Suppressor macrophage treated with lipopolysaccharide for 1 hour (primary cell): ENCODE results near the gene HOXC10.

ENCODE experiments used
- DNase-seq, 3 donors: peaks; one replicate each; pipeline ENCODE4 v3.0.0-alpha.2; 2020 to 2022

The HOXC10 gene

DNA sequence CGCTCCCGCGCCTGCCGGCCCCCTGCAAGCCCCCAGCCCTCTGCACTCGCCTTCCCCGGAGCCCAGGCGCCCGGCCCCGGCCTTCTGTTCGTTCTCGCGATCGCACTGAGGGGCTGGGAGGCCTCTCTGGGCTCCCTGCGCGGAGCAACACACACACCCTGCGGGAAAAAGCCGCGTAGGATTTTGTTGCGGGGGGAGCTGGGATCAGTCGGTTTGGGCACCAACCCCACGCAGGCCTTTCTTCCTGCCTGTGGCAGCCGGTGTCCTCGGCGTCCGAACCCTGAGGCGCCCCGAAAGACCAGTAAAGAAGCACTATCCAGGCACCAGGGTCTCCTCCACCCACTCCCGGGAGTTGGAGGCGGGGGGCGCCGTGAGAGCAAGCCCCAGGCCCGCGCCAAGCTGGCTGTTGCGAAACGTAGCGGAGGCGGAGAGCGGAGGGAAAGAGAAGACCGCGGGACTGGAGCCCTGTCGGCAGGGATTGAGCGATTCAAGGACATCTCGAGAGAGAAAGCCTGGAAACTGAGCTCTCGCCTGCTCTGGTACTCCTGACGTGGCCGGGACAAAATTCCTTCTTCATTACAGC, 46.0 kb downstream of the HOXC10 start:
- no peak for DNase-seq

DNA sequence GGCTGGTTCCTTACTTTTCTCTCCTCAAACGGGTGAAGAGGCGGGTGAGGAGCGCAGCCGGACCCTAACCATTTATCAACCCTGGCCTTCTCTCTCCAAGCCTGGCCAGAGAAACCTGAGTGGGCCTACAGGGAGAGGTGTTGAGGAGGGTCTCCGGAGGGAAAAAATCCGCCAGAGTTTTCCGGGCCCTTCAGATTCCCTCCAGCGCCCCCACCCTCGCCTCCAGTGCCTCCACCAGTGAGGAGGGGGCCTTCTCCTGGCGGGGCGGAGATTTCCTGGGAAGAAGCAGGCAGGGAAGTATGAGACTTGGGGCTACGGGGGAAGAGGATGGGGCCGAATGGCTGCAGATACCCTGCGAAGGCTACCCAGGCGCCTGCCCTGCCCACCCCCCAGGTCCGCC, 46.5 kb downstream of the HOXC10 start:
- no peak for DNase-seq

DNA sequence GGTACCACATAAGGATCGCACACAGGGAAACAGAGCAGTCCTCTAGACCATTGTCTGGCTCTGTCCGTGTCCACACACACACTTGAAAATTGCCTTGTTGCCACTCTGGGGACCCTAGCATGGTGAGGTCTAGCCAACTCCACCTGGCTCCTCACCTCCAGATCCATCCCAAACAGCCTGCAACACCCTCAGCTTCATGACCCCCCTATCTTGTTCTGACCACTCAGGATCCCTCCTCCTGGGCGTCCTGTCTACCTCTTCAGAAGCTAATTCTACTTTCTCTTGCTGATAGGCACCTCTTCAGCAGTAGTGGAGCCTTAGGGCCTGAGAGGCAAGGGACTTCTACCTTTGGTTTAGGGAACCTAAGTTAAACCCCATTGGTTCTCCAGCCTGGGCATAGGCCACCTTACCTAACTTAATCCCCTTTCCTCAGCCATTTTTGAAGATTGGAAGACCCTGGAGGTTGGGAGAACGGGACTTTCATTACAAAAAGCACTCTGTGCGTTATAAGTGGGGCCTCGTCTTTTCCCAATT, 47.2 kb downstream of the HOXC10 start:
- DNase-seq = no peak

DNA sequence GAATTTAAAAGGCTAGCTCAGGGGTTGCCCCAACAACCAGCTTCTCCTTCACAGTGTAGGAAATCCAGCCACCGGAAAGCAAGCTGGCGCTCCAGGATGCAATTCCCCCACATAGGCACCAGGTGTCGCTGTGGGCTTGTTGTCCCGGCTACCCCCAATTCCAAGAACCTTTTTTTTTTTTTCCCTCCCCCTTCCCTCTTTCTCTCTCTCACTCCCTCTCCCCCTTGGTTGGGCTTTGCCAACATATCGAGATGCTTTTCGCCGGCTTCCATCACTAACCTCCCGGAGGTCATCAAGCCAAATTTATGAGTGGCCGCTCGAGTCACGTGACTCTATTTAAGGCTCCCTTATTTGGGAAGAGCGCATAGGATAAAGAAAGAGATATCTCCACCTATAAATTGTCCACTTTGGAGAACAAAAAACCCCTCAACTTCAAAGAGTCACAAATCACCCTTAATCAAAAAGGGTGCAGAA, 47.7 kb downstream of the HOXC10 start, which contains the start of gene HOXC5:
Gene HOXC5, plus strand, starts transcription at position 424 of the 474 bp plus-strand sequence. CDS start 73 bp downstream, outside the sequence.
- peak; percentile 67 to 75 (median 68) for DNase-seq

DNA sequence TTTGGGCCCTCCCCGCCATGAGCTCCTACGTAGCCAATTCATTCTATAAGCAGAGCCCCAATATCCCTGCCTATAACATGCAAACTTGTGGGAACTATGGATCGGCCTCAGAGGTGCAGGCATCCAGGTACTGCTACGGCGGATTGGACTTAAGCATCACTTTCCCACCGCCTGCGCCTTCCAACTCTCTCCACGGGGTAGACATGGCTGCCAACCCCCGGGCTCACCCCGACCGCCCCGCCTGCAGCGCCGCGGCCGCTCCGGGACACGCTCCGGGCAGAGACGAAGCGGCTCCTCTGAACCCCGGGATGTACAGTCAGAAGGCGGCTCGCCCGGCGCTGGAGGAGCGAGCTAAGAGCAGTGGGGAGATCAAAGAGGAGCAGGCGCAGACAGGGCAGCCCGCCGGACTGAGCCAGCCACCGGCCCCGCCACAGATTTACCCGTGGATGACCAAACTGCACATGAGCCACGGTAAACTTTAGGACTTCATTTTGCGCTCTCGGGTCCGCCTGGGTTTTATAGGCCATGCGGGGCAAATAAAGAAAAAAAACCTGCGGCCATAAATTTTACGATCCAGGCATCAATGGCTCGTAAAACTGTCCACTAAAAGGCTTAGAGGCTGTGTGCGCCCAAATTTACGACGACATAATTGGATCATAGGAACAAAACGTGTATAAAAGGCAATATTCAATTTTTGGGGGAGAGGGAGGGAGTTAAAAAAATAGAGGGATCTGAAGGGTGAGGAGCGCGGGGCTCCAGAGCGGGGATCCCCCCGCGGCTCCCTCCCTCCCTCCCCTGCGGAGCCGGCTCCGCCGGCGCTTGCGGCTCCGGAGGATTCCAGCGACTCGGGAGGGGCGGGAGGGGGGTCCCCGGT, 48.4 kb downstream of the HOXC10 start:
- DNase-seq = no peak

DNA sequence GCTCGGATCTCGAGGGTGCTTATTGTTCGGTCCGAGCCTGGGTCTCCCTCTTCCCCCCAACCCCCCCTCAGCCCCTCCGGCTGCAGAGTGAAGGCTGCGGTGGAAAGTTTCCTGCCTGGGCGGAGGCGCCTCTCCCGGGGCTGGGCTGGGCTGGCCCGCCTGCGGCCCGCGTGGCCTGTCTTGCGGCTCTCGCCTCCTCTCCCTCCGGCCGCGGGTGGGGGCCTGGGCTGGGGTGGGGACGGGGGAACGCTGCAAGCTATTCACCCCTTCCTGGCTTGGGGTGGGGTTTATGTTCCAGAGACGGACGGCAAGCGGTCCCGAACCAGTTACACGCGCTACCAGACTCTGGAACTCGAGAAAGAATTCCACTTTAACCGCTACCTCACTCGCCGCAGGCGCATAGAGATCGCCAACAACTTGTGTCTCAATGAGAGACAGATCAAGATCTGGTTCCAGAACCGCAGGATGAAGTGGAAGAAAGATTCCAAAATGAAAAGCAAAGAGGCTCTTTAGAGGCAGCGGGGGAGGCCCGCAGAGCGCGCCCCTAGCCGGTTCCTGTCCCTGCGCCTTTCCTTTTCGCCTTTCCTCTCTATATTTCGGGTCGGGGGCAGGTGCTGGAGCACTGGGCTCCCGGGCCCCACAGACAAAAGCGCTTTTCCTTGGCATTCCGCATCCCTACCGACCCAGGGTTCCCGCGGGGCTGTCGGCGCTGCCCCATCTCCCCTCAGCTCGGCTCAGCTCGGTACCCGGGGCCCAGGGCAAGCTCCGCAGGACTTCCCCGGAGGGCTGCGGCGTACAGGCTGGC, 49.2 kb downstream of the HOXC10 start:
- DNase-seq = no peak

DNA sequence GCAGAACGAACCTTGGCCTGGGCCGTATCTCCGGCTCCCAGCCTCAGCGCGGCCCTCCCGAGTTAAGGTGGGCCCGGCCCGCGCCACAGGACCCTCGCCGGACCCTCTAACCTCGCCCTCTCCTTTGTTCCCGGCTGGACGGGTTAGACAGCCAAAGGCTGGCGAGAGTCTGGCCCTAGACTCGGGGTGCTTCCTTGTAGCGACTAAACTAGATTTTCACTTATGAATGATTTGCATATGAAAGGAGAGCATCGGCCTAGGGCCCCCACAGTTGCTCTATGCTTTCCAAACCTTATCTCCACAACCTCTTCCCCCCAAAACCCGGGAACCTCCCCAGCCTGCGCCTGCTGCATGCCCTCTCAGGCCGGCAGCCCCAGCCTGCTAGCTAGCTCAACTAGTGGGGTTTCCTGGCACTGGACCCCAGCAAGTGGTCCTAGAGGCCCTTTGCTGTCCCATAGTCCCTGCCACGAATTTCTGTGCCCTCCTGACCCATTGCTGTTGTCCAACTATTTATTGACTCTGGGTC, 49.9 kb downstream of the HOXC10 start:
- no peak for DNase-seq

DNA sequence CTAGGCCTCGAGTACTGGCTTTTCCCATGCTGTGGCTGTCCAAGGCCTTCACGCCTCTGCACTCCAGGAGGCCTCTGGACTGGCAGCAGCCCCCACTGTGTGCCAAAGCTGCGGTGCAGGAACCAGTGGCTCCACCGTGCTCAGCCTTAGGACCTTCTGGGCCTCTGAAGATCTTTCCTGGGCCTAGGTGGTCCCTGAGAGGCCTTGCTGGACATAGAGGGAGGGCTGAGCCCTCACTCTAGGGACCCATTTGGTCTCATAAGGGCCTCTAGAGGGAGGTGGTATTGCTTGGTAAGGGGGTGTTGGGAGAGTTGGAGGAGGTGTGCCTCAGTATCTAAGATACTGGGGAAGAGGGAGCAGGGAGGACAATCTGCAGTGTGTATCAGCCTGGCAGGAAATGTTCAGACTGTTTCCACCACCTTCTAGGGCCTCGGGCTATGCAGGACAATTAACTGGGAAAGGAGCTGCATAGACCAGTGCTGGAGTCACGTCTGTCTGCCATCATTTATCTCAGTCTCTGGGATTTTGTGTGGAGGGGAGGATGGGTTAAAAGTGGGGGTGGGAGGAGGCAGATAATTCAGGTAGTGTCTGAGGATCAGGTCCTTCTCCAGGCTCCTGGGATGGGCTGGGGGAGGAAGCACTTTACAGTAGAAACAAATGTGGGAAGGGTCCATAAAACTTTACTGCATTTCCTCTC, 50.8 kb downstream of the HOXC10 start:
- no peak for DNase-seq

DNA sequence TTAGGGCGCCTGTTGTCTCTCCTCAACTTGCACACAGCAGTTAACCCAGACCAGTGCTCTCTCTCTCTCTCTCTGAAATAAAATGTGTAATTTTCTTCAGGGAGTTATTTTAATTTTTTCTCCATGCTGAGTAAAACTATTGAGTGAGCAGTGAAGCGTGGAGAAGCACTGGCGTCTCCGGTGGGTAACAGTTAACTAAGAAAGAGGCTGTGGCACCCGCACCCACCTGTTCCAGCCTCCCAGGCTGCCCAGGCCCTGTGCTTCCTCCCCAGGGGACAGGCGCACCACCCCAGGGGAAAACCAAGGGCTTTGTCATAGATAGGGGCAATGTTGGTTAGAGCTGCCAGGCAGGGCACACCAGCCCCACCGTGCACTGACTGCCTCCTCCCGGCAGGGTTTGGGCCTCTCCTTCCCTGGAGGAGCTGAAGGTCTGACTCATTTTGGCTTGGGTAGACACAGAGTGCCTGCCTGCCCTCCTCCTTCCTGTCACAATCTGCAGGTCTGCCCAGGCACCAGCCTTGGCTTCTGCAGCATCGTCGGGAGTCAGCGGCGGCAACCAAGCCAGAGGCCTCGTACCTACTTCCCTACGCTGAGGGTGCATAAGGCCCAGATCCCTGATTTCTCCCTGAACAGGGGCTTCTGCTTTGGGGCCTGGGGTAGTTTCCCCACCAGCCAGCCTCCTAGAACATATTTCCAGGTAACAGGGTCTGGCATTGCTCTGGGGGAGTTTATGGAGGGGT, 51.8 kb downstream of the HOXC10 start:
- no peak for DNase-seq

DNA sequence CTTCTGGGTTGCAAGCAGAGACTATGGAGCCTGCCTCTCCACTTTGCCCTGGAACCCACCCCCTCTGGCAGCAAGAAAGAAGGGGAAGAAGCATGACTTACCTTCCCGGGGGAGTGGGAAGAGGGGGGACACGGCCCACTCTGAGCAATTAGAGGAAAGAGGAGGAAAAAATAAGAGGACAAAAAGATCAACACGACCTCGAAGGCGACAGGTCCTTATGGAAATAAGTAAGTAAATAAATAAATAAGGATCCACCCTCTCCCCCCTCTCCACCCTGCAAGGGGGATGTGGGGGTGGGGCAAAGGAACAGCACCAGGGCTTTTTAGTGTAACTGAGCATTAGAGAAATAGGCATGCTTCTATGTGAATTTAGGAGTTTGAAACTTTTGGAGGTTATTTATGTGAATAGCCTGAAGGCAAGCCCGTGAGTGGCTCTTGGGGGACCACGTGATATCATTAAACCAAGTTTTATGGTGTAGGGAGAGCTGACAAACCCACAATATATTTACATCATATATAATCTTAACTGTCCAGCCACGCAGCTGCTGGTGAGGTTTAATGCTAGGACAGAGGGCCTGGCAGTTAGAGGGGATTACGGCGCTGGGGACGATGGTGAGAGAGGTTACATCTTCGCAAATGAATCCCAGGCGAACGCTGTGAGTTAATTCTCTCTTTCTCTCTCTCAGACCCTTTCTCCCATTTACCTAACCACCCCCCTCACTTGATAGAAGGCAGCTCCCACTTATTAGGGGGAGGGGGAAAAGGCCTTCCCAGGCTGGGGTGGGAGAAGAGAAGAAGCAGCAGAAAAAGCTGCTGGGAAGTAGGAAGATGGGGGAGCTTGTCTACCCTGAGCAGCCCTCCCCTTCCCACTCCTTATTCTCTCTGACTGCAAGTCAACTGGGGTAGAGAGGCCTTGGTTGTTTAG, 52.7 kb downstream of the HOXC10 start:
- no peak for DNase-seq

DNA sequence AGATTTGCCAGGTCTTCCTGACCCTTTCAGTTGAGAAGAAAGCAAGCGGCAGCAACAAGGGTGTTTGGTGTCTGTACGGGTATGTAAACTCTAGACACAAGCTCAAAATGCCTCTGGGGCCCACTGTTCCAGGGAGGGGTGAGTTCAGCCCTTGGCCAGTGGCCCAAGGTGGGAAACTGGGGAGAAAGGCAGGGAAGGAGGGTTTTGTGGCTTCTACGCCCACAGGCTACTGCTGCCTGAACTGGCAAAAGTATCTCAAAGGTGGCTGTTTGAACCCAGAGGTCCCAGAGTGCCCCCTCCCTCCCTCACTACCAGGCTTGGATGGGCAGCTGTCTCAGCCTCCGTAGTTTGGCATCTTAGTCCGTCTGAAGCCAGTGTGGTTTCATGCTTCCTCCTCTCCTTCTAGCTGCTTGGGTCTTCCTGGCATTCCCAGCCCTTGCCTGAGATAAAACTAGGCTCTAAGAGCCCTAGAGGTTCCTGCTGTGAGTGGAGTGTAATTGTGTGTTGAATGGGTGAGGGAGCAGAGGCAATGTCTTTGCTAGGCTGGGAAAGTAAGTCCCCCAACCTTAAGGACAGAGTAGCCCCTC, 53.4 kb downstream of the HOXC10 start:
- no peak for DNase-seq

DNA sequence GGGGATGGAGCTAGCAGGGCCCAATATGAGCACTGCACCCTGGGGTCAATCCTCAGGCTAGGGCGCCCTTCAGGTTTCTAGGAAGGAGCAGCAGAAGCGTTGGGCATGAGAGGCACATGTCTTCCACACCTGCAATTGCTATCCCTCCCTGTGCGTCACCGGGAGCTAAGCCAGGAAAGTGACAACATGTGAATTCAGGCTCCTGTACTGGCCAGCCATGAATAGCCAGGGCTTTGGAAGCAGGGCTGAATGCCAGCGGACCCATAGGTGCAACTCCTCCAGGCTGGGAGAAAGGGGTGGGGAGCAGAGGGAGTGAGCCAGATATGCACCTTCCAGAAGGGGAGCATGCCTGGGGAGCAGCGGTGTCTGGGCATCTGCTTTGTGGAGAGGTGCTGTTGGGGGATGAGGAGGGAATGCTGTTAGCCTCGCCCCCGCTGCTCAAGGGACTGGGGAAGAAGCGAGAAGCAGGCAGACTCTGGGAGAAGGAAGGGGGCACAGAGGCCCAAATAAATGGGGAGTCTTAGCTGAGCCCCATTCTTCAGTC, 54.0 kb downstream of the HOXC10 start:
- DNase-seq = no peak

DNA sequence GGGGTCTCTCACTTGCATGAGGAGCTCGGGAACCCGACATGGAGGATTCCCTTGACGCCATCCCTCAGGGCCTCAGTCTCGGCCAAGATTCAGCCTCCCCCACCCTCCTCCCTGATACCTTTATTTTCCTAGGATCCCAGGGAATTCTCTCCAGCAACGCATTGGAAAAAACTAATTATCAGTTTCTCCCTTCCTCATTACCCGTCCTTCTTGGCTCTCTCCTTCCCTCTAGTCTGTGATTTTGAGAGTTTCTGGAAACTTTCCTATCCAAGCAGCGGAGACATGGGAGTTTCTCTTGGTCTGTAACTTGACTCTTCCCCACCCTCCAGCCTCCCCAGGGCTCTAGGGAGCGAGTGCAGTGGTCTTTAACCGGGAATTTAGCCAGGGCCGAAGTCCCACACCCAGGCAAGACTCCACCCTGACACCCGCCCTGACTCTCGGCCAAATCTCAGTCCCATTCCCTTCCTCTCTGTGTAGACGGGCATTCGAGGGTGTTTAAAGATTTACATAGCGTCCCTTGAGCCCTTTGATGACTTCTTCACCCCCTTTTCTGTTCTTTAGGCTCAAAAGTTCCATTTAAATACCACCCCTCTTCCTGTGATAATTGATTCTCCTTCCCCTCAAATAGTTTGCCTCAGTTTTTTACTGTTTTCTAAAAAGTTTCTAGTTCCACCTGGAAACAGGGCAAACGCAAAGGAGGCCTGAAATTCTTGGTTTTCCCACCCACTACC, 54.6 kb downstream of the HOXC10 start:
- DNase-seq = no peak
